GM12892 (cell line): Measurements from ENCODE around the gene NDC80.

Source experiments
- POLR2A ChIP-seq: IDR thresholded peaks from 2 replicates; pipeline ENCODE4 v1.6.1; 2011; ENCODE audit warnings: low read depth, low read length, control low read depth
- TAF1 ChIP-seq: IDR thresholded peaks from 2 replicates; pipeline ENCODE4 v1.6.1; 2011; ENCODE audit warnings: low read depth, mild to moderate bottlenecking, control low read depth, low read length, borderline replicate concordance

- TF ChIP-seq POLR2A (no peak), TAF1 (no peak)
These were observed 49.2 kb upstream of the NDC80 start for GRCh38 chr18:2522112-2522511.
